Panc1 (cell line): Measurements from ENCODE around the gene CA10.

Source experiments
- CTCF ChIP-seq: fragments of 450-650 bp; IDR thresholded peaks from 2 replicates; pipeline ENCODE4 v1.5.1; 2017; ENCODE audit warnings: mild to moderate bottlenecking
- POLR2AphosphoS5 ChIP-seq: IDR thresholded peaks from 2 replicates; pipeline ENCODE4 v1.6.1; 2012; ENCODE audit warnings: mild to moderate bottlenecking, low read depth, low read length, moderate library complexity
- REST ChIP-seq, 2 experiments: IDR thresholded peaks; 2 replicates each; pipeline ENCODE4 v1.6.1; 2011 to 2012; ENCODE audit warnings: low read depth in 2 of 2, control low read depth in 1 of 2, low read length in 1 of 2, mild to moderate bottlenecking in 1 of 2, moderate library complexity in 1 of 2; ENCODE audit not compliant: insufficient read depth in 1 of 2
- SIN3A ChIP-seq: IDR thresholded peaks from 2 replicates; pipeline ENCODE4 v1.6.1; 2012; ENCODE audit warnings: low read depth, mild to moderate bottlenecking, low read length, moderate library complexity, borderline replicate concordance; ENCODE audit not compliant: insufficient read depth

GRCh38 chr17:52147431-52147830 is 11.1 kb downstream of the CA10 start:
- TF ChIP-seq POLR2AphosphoS5, result no peak
- TF ChIP-seq CTCF, result no peak
- no peak for TF ChIP-seq SIN3A
- TF ChIP-seq REST (IDR thresholded peaks at IDR 0.05; ENCODE audit: insufficient read depth in 1 of 2, low read depth in 2 of 2, low read length in 1 of 2), result no peak
